H1 (cell line): ENCODE measurements around the gene PDE6B. TPM values are rescaled to one million over a fixed set of nuclear protein-coding genes. Genes with fewer than 3 reads are reported as not detected.

Experiments used
- CTCF ChIA-PET: fragments of 300-600 bp; sonication (Branson Sonifier 250); formaldehyde crosslinking; loops from one replicate; lab custom pipeline; 2021; ENCODE audit not compliant: partially characterized antibody; lab: Charles Lee
- POLR2A ChIA-PET: fragments of 300-600 bp; sonication (Branson Sonifier 250); formaldehyde crosslinking; loops from one replicate; lab custom pipeline; 2021; ENCODE audit warnings: inconsistent platforms; ENCODE audit not compliant: partially characterized antibody; lab: Charles Lee
- DNase-seq, 2 experiments: peaks; one replicate each; pipeline versions ENCODE4 v3.0.0 to v3.0.0-alpha.2; 2010 to 2022; ENCODE audit warnings: low spot score in 2 of 2, low read depth in 1 of 2, mixed read lengths in 1 of 2
- FAIRE-seq: peaks from 2 replicates; lab custom pipeline; 2011; peaks lifted over from hg19 to GRCh38; lab: Jason Lieb, UNC
- H2AFZ ChIP-seq: 2 replicates; pipeline ENCODE4 v1.8.1; 2012; ENCODE audit warnings: low read length, inconsistent platforms
- H2AK5ac ChIP-seq: 2 replicates; pipeline ENCODE4 v1.6.1; 2013; ENCODE audit warnings: low read depth, low read length
- H2BK120ac ChIP-seq: replicated peaks from 2 replicates; pipeline ENCODE3; 2013; ENCODE audit warnings: low read depth, low read length, inconsistent platforms
- H2BK12ac ChIP-seq: 2 replicates; pipeline ENCODE4 v1.6.1; 2013; ENCODE audit warnings: low read depth, low read length
- H2BK15ac ChIP-seq: 2 replicates; pipeline ENCODE4 v1.6.1; 2013; ENCODE audit warnings: low read length
- H2BK20ac ChIP-seq: 2 replicates; pipeline ENCODE4 v1.6.1; 2013; ENCODE audit warnings: low read length
- H2BK5ac ChIP-seq: 2 replicates; pipeline ENCODE4 v1.6.1; 2013; ENCODE audit warnings: low read depth, low read length
- H3K14ac ChIP-seq: 2 replicates; pipeline ENCODE4 v1.6.1; 2013; ENCODE audit warnings: inconsistent platforms; ENCODE audit not compliant: insufficient read length
- H3K18ac ChIP-seq: 2 replicates; pipeline ENCODE4 v1.6.1; 2013; ENCODE audit warnings: low read length; ENCODE audit errors: extremely low read depth
- H3K23ac ChIP-seq: 2 replicates; pipeline ENCODE4 v1.6.1; 2013; ENCODE audit warnings: inconsistent platforms; ENCODE audit not compliant: insufficient read length
- H3K23me2 ChIP-seq: 2 replicates; pipeline ENCODE4 v1.6.1; 2013; ENCODE audit warnings: low read depth, low read length
- H3K27ac ChIP-seq: 2 replicates; pipeline ENCODE4 v1.6.1; 2011; ENCODE audit warnings: low read depth, low read length, inconsistent platforms
- H3K27me3 ChIP-seq, 4 experiments: replicated peaks in 1 of 4; 1 replicate in 1 of 4; 2 replicates in 3 of 4; pipeline versions ENCODE4 v1.6.1 to v1.8.1; 2011 to 2013; ENCODE audit warnings: low read length in 3 of 4, mild to moderate bottlenecking in 3 of 4, inconsistent platforms in 2 of 4, mixed read lengths in 2 of 4, moderate library complexity in 1 of 4; ENCODE audit not compliant: control insufficient read depth in 3 of 4, insufficient read depth in 3 of 4; ENCODE audit errors: extremely low read depth in 1 of 4
- H3K36me3 ChIP-seq, 4 experiments: 2 replicates each; pipeline versions ENCODE4 v1.6.1 to v1.8.1; 2011 to 2013; ENCODE audit warnings: mild to moderate bottlenecking in 4 of 4, low read length in 3 of 4, moderate library complexity in 2 of 4, control low read depth in 1 of 4, inconsistent platforms in 1 of 4; ENCODE audit not compliant: insufficient read depth in 4 of 4, control insufficient read depth in 2 of 4
- H3K4ac ChIP-seq: replicated peaks from 2 replicates; pipeline ENCODE3; 2013; ENCODE audit warnings: low read length, low read depth, mixed read lengths, inconsistent platforms; ENCODE audit not compliant: insufficient read length
- H3K4me1 ChIP-seq, 4 experiments: replicated peaks in 1 of 4; 1 replicate in 1 of 4; 2 replicates in 3 of 4; pipeline versions ENCODE4 v1.6.1 to v1.8.1; 2011 to 2013; ENCODE audit warnings: low read length in 3 of 4, inconsistent platforms in 2 of 4, mixed read lengths in 1 of 4; ENCODE audit not compliant: insufficient read depth in 4 of 4, control insufficient read depth in 3 of 4
- H3K4me2 ChIP-seq, 2 experiments: 2 replicates each; pipeline versions ENCODE4 v1.6.1 to v1.8.1; 2011 to 2013; ENCODE audit warnings: low read depth in 2 of 2, low read length in 2 of 2, control low read depth in 1 of 2, inconsistent platforms in 1 of 2, mild to moderate bottlenecking in 1 of 2; ENCODE audit not compliant: insufficient read depth in 1 of 2
- H3K4me3 ChIP-seq, 4 experiments: fragments of 200-600, 300-600 bp in 1 of 4; sonication (generic), shearing (Covaris generic), sonication (Bioruptor Twin) in 1 of 4; 2 replicates each; pipeline versions ENCODE4 v1.5.1 to v1.8.1; 2011 to 2016; ENCODE audit warnings: low read length in 4 of 4, low read depth in 3 of 4, control low read depth in 2 of 4, inconsistent platforms in 2 of 4, mild to moderate bottlenecking in 2 of 4, mixed read lengths in 1 of 4, moderate library complexity in 1 of 4; ENCODE audit not compliant: insufficient read depth in 2 of 4; ENCODE audit errors: extremely low read depth in 1 of 4
- H3K56ac ChIP-seq: replicated peaks from 2 replicates; pipeline ENCODE3; 2013; ENCODE audit warnings: low read depth, mild to moderate bottlenecking, mixed read lengths, low read length, inconsistent platforms; ENCODE audit not compliant: insufficient read length
- H3K79me1 ChIP-seq: 2 replicates; pipeline ENCODE4 v1.6.1; 2013; ENCODE audit warnings: low read depth, low read length, control low read depth
- H3K79me2 ChIP-seq, 2 experiments: 2 replicates each; pipeline versions ENCODE4 v1.6.1 to v1.8.1; 2012 to 2013; ENCODE audit warnings: low read length in 2 of 2, mild to moderate bottlenecking in 2 of 2, inconsistent platforms in 1 of 2; ENCODE audit not compliant: insufficient read depth in 2 of 2, control insufficient read depth in 1 of 2
- H3K9ac ChIP-seq, 4 experiments: replicated peaks in 1 of 4; 1 replicate in 1 of 4; 2 replicates in 3 of 4; pipeline versions ENCODE4 v1.6.1 to v1.8.1; 2011 to 2013; ENCODE audit warnings: low read depth in 3 of 4, low read length in 3 of 4, control low read depth in 2 of 4, mild to moderate bottlenecking in 2 of 4, moderate library complexity in 2 of 4, inconsistent platforms in 1 of 4; ENCODE audit errors: extremely low read depth in 1 of 4
- H3K9me3 ChIP-seq, 2 experiments: 2 replicates each; pipeline versions ENCODE4 v1.6.1 to v1.8.1; 2012 to 2013; ENCODE audit warnings: mild to moderate bottlenecking in 2 of 2, moderate library complexity in 2 of 2, control low read depth in 1 of 2, inconsistent platforms in 1 of 2, low read depth in 1 of 2, low read length in 1 of 2, mixed read lengths in 1 of 2; ENCODE audit not compliant: insufficient read depth in 2 of 2
- H4K20me1 ChIP-seq, 2 experiments: replicated peaks in 1 of 2; 2 replicates each; pipeline versions ENCODE3 to v1.8.1; 2011 to 2013; ENCODE audit warnings: inconsistent platforms in 2 of 2, low read length in 2 of 2, mild to moderate bottlenecking in 1 of 2; ENCODE audit not compliant: insufficient read depth in 2 of 2, control insufficient read depth in 1 of 2
- H4K5ac ChIP-seq: 2 replicates; pipeline ENCODE4 v1.6.1; 2013; ENCODE audit warnings: low read length, low read depth, mixed read lengths, inconsistent platforms; ENCODE audit not compliant: insufficient read length
- H4K8ac ChIP-seq: 2 replicates; pipeline ENCODE4 v1.8.0; 2013; ENCODE audit warnings: mild to moderate bottlenecking, moderate library complexity, low read length, inconsistent platforms; ENCODE audit not compliant: insufficient read depth; ENCODE audit errors: extremely low read depth
- H4K91ac ChIP-seq: replicated peaks from 2 replicates; pipeline ENCODE3; 2013; ENCODE audit warnings: low read length, mixed read lengths, inconsistent platforms; ENCODE audit not compliant: insufficient read length
- CHD1 ChIP-seq: IDR thresholded peaks from 2 replicates; pipeline ENCODE4 v1.6.1; 2012; ENCODE audit warnings: low read depth, low read length, improper control_type of control experiment
- JUND ChIP-seq: IDR thresholded peaks from 2 replicates; pipeline ENCODE4 v1.6.1; 2011; ENCODE audit warnings: mild to moderate bottlenecking, improper control_type of control experiment, low read length
- KDM4A ChIP-seq: IDR thresholded peaks from one replicate; pipeline ENCODE4 v1.7.1; 2012; ENCODE audit warnings: low read depth, mild to moderate bottlenecking, moderate library complexity, low read length, inconsistent platforms; ENCODE audit not compliant: severe bottlenecking
- POLR2A ChIP-seq, 2 experiments: IDR thresholded peaks; 1 replicate in 1 of 2; 2 replicates in 1 of 2; pipeline ENCODE4 v1.6.1; 2011; ENCODE audit warnings: low read depth in 2 of 2, low read length in 2 of 2, mild to moderate bottlenecking in 2 of 2; ENCODE audit errors: control extremely low read depth in 1 of 2
- RFX5 ChIP-seq: IDR thresholded peaks from 2 replicates; pipeline ENCODE4 v1.6.1; 2011; ENCODE audit warnings: low read depth, low read length, improper control_type of control experiment, borderline replicate concordance
- SIN3A ChIP-seq, 2 experiments: IDR thresholded peaks in 1 of 2; conservative IDR thresholded peaks in 1 of 2; 2 replicates each; pipeline ENCODE4 v1.6.1; 2011 to 2012; ENCODE audit warnings: low read length in 2 of 2, improper control_type of control experiment in 1 of 2, low read depth in 1 of 2, mild to moderate bottlenecking in 1 of 2
- SP4 ChIP-seq: IDR thresholded peaks from 2 replicates; pipeline ENCODE4 v1.6.1; 2012; ENCODE audit warnings: low read length, inconsistent platforms
- WGBS, 2 experiments: shearing (Covaris generic) in 1 of 2; methylation state at CpG; one replicate each; pipeline versions ENCODE4 v1.1.6 to v1.1.7; 2013 to 2015; ENCODE audit warnings: low lambda C conversion rate in 2 of 2, mixed read lengths in 2 of 2, inconsistent platforms in 1 of 2, low coverage in 1 of 2, missing lambda C conversion rate in 1 of 2; ENCODE audit not compliant: insufficient replicate concordance in 2 of 2, insufficient coverage in 1 of 2, insufficient read length in 1 of 2; ENCODE audit errors: extremely low coverage in 1 of 2, missing lambda C conversion rate in 1 of 2; 5-methylcytosine and 5-hydroxymethylcytosine counted together
- polyA plus RNA-seq, 7 experiments: library from polyadenylated mRNA; depleted of rRNA in 3 of 7; stranded (reverse) in 5 of 7; unstranded in 2 of 7; fragments of >200 nt in 5 of 7; fragments of 200-250 nt in 2 of 7; gene quantifications; 1 replicate in 5 of 7; 2 replicates in 1 of 7; 4 replicates in 1 of 7; pipeline versions ENCODE4 v1.2.1 to v1.2.3, GENCODE V29; 2011 to 2013; ENCODE audit warnings: missing spikeins in 2 of 7, mixed read lengths in 2 of 7
- total RNA-seq: library from RNA; stranded (reverse); fragmentation: NEBNext Ultra II Directional; extraction: Animal tissue kit (Norgen Biotek cat#: 25700); gene quantifications from 2 replicates; pipeline ENCODE4 v1.2.1, GENCODE V29; 2021
- TF ChIP-seq, protein P1 (sequence below): IDR thresholded peaks from 2 replicates; pipeline ENCODE4 v1.6.1; 2012; ENCODE audit warnings: inconsistent platforms
- TF ChIP-seq, protein P2 (sequence below), 3 experiments: IDR thresholded peaks; 1 replicate in 2 of 3; 2 replicates in 1 of 3; pipeline versions ENCODE4 v1.5.1 to v1.6.1; 2011; ENCODE audit warnings: low read length in 3 of 3, mild to moderate bottlenecking in 3 of 3, inconsistent platforms in 2 of 3, low read depth in 1 of 3, moderate library complexity in 1 of 3; ENCODE audit not compliant: insufficient read depth in 1 of 3; ENCODE audit errors: control extremely low read depth in 1 of 3

Gene PDE6B
- total and polyA plus RNA-seq, 2 of the 8 experiments (the other 6 are each of a cell fraction or from before 2014, with no cell fraction given) = 4.1 to 8.4 TPM

DNA sequence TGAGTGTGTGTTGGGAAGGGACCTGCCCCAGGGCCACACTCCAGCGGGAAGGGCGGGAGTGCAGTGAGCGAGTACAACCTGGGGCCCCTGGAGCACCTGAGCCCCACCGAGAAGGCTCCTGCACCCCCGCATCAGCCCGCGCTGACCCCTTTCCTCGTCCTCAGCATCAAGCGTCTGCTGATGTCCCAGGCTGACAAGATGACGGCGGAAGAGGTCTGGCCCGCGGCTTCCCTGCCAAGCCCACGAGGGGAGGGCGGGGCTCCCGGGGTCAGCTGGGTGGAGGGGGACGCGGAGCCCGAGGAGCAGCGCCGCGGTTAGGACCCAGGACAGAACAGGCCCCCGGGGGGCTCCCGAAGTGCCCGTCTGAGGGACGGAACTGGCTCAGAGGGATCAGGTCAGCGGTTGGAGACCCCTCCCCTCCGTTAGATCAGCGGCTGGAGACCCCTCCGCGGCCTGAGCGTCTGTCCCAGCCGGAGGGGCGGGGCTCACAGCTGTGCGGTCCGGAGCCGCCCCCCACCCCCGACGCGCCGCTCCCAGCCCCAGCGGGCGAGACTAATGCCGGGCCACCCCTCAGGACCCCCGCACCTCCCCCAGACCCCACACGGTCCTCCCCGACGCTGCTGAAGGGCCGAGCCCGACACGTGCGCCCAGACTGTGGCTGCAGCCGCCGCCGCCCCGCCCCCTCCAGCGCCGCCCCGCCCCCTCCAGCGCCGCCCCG lies 55.7 kb downstream of the PDE6B start:
- Histone ChIP-seq H4K91ac (no peak overlapping the region), H2BK15ac (no peak overlapping the region), H2BK12ac (no peak overlapping the region), H3K4me1 (peaks cover 0 to 19% (median 5%) of the 10 kb centered on the region in 4 experiments; a peak in 5 of 7 replicates), H2AK5ac (no peak overlapping the region), H4K8ac (peak overlapping the region; percentile 71), H2AFZ (no peak overlapping the region), H3K4me3 (peak overlapping the region; percentile 18 to 74 (median 54)), H3K9me3 (no peaks in the 10 kb centered on the region), H3K56ac (no peak overlapping the region), H4K5ac (no peak overlapping the region), H3K14ac (no peak overlapping the region), H3K23ac (no peak overlapping the region), H2BK5ac (no peak overlapping the region), H3K79me1 (no peaks in the 10 kb centered on the region), H3K27me3 (no peaks in the 10 kb centered on the region; a peak in 2 of 7 replicates), H3K4ac (no peak overlapping the region), H2BK20ac (no peak overlapping the region), H3K27ac (no peak overlapping the region), H3K23me2 (no peaks in the 10 kb centered on the region), H3K4me2 (peak overlapping the region; percentile 58 to 62), H3K18ac (no peak overlapping the region; the same call in 1 of the 2 replicates), H3K9ac (no peak overlapping the region), H3K36me3 (no peaks in the 10 kb centered on the region), H3K79me2 (no peaks in the 10 kb centered on the region), H4K20me1 (peaks cover 0 to 14% of the 10 kb centered on the region in 2 experiments), H2BK120ac (no peak overlapping the region)
- FAIRE-seq (no peak), DNase-seq (peak in 1 of 2 experiments; percentile 75)
- CTCF ChIA-PET = interaction anchor here (0.7 to 1.4 kb wide), 4 partner anchors 20 to 78 kb away, joined by 3 to 4 read pairs (median 4); no protein-coding TSS in a partner anchor
- TF ChIP-seq, protein P1, sequence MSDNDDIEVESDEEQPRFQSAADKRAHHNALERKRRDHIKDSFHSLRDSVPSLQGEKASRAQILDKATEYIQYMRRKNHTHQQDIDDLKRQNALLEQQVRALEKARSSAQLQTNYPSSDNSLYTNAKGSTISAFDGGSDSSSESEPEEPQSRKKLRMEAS = peak; percentile 70; the same call in 1 of the 2 replicates
- TF ChIP-seq RFX5 (no peak), KDM4A (peak; percentile 72), SIN3A (conservative IDR thresholded peaks at IDR 0.05 in 1 of 2, IDR thresholded peaks at IDR 0.05 in 1 of 2; ENCODE audit: low read depth in 1 of 2, low read length in 2 of 2) (no peak), CHD1 (no peak), POLR2A (IDR thresholded peaks at IDR 0.05; ENCODE audit: control extremely low read depth in 1 of 2, low read depth in 2 of 2, low read length in 2 of 2) (peak in 1 of 2 experiments; percentile 1; a peak in 1 of 3 replicates), SP4 (0 out of 2 replicates have a peak, but pooled peaks have one; percentile 10), JUND (no peak)
- TF ChIP-seq, protein P2, sequence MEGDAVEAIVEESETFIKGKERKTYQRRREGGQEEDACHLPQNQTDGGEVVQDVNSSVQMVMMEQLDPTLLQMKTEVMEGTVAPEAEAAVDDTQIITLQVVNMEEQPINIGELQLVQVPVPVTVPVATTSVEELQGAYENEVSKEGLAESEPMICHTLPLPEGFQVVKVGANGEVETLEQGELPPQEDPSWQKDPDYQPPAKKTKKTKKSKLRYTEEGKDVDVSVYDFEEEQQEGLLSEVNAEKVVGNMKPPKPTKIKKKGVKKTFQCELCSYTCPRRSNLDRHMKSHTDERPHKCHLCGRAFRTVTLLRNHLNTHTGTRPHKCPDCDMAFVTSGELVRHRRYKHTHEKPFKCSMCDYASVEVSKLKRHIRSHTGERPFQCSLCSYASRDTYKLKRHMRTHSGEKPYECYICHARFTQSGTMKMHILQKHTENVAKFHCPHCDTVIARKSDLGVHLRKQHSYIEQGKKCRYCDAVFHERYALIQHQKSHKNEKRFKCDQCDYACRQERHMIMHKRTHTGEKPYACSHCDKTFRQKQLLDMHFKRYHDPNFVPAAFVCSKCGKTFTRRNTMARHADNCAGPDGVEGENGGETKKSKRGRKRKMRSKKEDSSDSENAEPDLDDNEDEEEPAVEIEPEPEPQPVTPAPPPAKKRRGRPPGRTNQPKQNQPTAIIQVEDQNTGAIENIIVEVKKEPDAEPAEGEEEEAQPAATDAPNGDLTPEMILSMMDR (IDR thresholded peaks at IDR 0.05; ENCODE audit: control extremely low read depth in 1 of 3, insufficient read depth in 1 of 3, low read depth in 1 of 3, low read length in 3 of 3) = peak in 1 of 3 experiments; percentile 7; a peak in 1 of 4 replicates
- POLR2A ChIA-PET = interaction anchor here (0.6 to 6.3 kb wide), 10 partner anchors 8 to 1123 kb away, joined by 3 to 34 read pairs (median 3); partner anchors contain the start of genes ATP5ME, MYL5, PCGF3 and PDE6B
- 8% methylated on average over 31 of the region's 62 CpGs; no CpG with 5 or more reads in 1 of the 2 experiments for WGBS, 2 experiments
